SK-N-SH (cell line): Measurements from ENCODE around the gene METTL27.

Experiments
- CHD2 ChIP-seq: fragments of 150-350 bp; IDR thresholded peaks from 2 replicates; pipeline ENCODE4 v1.6.1; 2018; ENCODE audit warnings: low read length; ENCODE audit not compliant: partially characterized antibody
- CTCF ChIP-seq: fragments of 200-600 bp; sonication (generic); IDR thresholded peaks from 2 replicates; pipeline ENCODE4 v1.6.1; 2017; ENCODE audit warnings: antibody characterized with exemption, mild to moderate bottlenecking, moderate library complexity
- EP300 ChIP-seq, 2 experiments: IDR thresholded peaks; 2 replicates each; pipeline versions ENCODE4 v1.4.0 to v1.6.1; 2012; ENCODE audit warnings: borderline replicate concordance in 1 of 2, low read depth in 1 of 2, low read length in 1 of 2
- EZH2phosphoT487 ChIP-seq: fragments of 200-600 bp; sonication (generic); IDR thresholded peaks from 2 replicates; pipeline ENCODE4 v1.6.1; 2017; ENCODE audit warnings: low read depth, mixed run types, mild to moderate bottlenecking, antibody characterized with exemption, moderate library complexity, borderline replicate concordance
- GABPA ChIP-seq: IDR thresholded peaks from 2 replicates; pipeline ENCODE4 v1.4.0; 2012; ENCODE audit warnings: low read depth, mild to moderate bottlenecking
- MEF2A ChIP-seq: IDR thresholded peaks from 2 replicates; pipeline ENCODE4 v1.4.0; 2012; ENCODE audit warnings: low read depth, borderline replicate concordance
- MXI1 ChIP-seq: IDR thresholded peaks from 2 replicates; pipeline ENCODE4 v1.6.1; 2012; ENCODE audit warnings: mild to moderate bottlenecking, low read depth, low read length, improper control_type of control experiment
- POLR2AphosphoS5 ChIP-seq: IDR thresholded peaks from 2 replicates; pipeline ENCODE4 v1.6.1; 2012; ENCODE audit warnings: low read depth, low read length
- REST ChIP-seq: IDR thresholded peaks from 2 replicates; pipeline ENCODE4 v1.6.1; 2012; ENCODE audit warnings: mild to moderate bottlenecking, low read depth, low read length, moderate library complexity
- TAF1 ChIP-seq: IDR thresholded peaks from 2 replicates; pipeline ENCODE4 v1.6.1; 2012; ENCODE audit warnings: low read depth, mild to moderate bottlenecking, low read length, moderate library complexity, borderline replicate concordance
- TCF12 ChIP-seq: IDR thresholded peaks from 2 replicates; pipeline ENCODE4 v1.4.0; 2012

- TF ChIP-seq EP300 (IDR thresholded peaks at IDR 0.05; ENCODE audit: borderline replicate concordance in 1 of 2, low read depth in 1 of 2, low read length in 1 of 2) (no peak), CTCF (no peak), MEF2A (no peak), TAF1 (no peak), EZH2phosphoT487 (no peak), CHD2 (no peak), MXI1 (no peak), GABPA (no peak), REST (no peak), TCF12 (no peak), POLR2AphosphoS5 (no peak)
Observed at GRCh38 chr7:73860859-73861258, 18.5 kb upstream of the METTL27 start, which contains the start of gene TMEM270.
